ENCODE measurements around the gene ZFHX3.

Gene ZFHX3

DNA sequence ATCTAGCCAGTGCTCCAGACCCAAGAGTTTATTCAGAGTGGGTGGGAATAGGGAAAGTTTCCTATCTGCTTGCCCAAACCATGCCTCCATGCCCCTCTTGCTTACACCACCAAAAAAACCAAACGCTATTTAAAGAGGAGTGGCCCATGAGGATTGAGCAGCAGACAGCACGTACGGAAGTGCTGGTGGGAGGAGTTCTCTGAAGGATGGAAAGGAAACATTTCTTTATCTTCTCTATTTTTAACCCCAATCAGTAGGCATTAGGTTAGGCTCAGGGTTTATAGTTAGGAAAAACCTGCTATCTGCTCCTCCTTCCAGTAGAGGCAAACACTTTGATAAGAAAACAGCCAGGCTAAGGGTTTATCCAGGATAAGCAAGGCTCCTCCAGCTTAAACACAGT, 235.3 kb downstream of the ZFHX3 start:
- Histone ChIP-seq H3K36me3 (replicated peaks; ENCODE audit: low read depth, low read length) (no peaks in the 10 kb centered on the region), H3K4me3 (ENCODE audit: low read length) (no peak overlapping the region), H4K20me1 (ENCODE audit: insufficient read depth, low read length) (no peaks in the 10 kb centered on the region), H3K9ac (ENCODE audit: low read length) (no peak overlapping the region), H3K27me3 (ENCODE audit: low read depth, low read length) (no peaks in the 10 kb centered on the region), H3K4me1 (ENCODE audit: low read length) (0 out of 2 replicates have a peak, but pooled peaks cover 8% of the 10 kb centered on the region), H3K4me2 (ENCODE audit: low read length) (no peak overlapping the region), H3K79me2 (ENCODE audit: low read length) (no peaks in the 10 kb centered on the region), H2AFZ (ENCODE audit: low read depth, low read length) (no peak overlapping the region), H3K9me3 (ENCODE audit: insufficient read depth, low read length) (no peaks in the 10 kb centered on the region), H3K27ac (ENCODE audit: low read length) (no peak overlapping the region)
- TF ChIP-seq CTCF (IDR thresholded peaks at IDR 0.05; ENCODE audit: low read depth, low read length), result no peak
- TF ChIP-seq EZH2phosphoT487 (IDR thresholded peaks at IDR 0.05; ENCODE audit: low read depth), result no peak

DNA sequence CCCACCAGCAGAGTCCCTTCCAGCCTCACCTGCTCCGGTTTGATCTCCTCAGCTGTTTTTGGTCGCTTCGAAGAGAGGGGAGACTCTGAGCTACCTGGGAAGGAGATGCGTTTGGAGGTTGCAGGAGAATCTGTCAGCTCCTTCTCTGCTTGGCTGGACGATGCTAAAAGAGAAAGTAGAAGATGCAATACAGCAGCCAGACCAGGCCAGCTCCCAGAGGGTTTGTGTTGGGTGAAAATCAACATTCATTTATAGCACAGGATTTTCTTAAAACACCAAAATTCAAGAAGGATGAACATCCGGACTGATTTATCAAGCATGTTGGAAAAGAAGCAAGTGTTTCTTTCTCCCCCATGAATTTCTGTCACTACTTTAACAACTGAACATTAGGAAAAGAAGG, 236.1 kb downstream of the ZFHX3 start:
- Histone ChIP-seq H2AFZ (ENCODE audit: low read depth, low read length) (no peak overlapping the region), H3K27me3 (ENCODE audit: low read depth, low read length) (no peaks in the 10 kb centered on the region), H3K4me1 (ENCODE audit: low read length) (0 out of 2 replicates have a peak, but pooled peaks cover 8% of the 10 kb centered on the region), H3K4me2 (ENCODE audit: low read length) (no peak overlapping the region), H3K27ac (ENCODE audit: low read length) (no peak overlapping the region), H3K4me3 (ENCODE audit: low read length) (no peak overlapping the region), H3K9ac (ENCODE audit: low read length) (no peak overlapping the region), H3K79me2 (ENCODE audit: low read length) (no peaks in the 10 kb centered on the region), H4K20me1 (ENCODE audit: insufficient read depth, low read length) (no peaks in the 10 kb centered on the region), H3K36me3 (replicated peaks; ENCODE audit: low read depth, low read length) (no peaks in the 10 kb centered on the region), H3K9me3 (ENCODE audit: insufficient read depth, low read length) (no peaks in the 10 kb centered on the region)
- no peak for TF ChIP-seq CTCF (IDR thresholded peaks at IDR 0.05; ENCODE audit: low read depth, low read length)
- no peak for TF ChIP-seq EZH2phosphoT487 (IDR thresholded peaks at IDR 0.05; ENCODE audit: low read depth)

- Histone ChIP-seq H3K79me2 (ENCODE audit: low read length) (no peaks in the 10 kb centered on the region), H3K9me3 (ENCODE audit: insufficient read depth, low read length) (no peaks in the 10 kb centered on the region), H3K4me2 (ENCODE audit: low read length) (no peak overlapping the region), H3K27ac (ENCODE audit: low read length) (no peak overlapping the region), H3K9ac (ENCODE audit: low read length) (no peak overlapping the region), H3K4me3 (ENCODE audit: low read length) (no peak overlapping the region), H4K20me1 (ENCODE audit: insufficient read depth, low read length) (no peaks in the 10 kb centered on the region), H3K4me1 (ENCODE audit: low read length) (0 out of 2 replicates have a peak, but pooled peaks cover 8% of the 10 kb centered on the region), H3K36me3 (replicated peaks; ENCODE audit: low read depth, low read length) (no peaks in the 10 kb centered on the region), H3K27me3 (ENCODE audit: low read depth, low read length) (no peaks in the 10 kb centered on the region), H2AFZ (ENCODE audit: low read depth, low read length) (no peak overlapping the region)
- TF ChIP-seq CTCF (IDR thresholded peaks at IDR 0.05; ENCODE audit: low read depth, low read length) (no peak), EZH2phosphoT487 (IDR thresholded peaks at IDR 0.05; ENCODE audit: low read depth) (no peak)
These were observed 236.7 kb downstream of the ZFHX3 start for GRCh38 chr16:72811188-72811720.

GRCh38 chr16:72810480-72810879, 237.4 kb downstream of the ZFHX3 start:
- Histone ChIP-seq H3K9me3 (ENCODE audit: insufficient read depth, low read length) (no peaks in the 10 kb centered on the region), H3K4me3 (ENCODE audit: low read length) (no peak overlapping the region), H3K79me2 (ENCODE audit: low read length) (no peaks in the 10 kb centered on the region), H3K4me1 (ENCODE audit: low read length) (0 out of 2 replicates have a peak, but pooled peaks cover 6% of the 10 kb centered on the region), H3K9ac (ENCODE audit: low read length) (no peak overlapping the region), H3K36me3 (replicated peaks; ENCODE audit: low read depth, low read length) (no peaks in the 10 kb centered on the region), H4K20me1 (ENCODE audit: insufficient read depth, low read length) (no peaks in the 10 kb centered on the region), H2AFZ (ENCODE audit: low read depth, low read length) (no peak overlapping the region), H3K27ac (ENCODE audit: low read length) (no peak overlapping the region), H3K27me3 (ENCODE audit: low read depth, low read length) (no peaks in the 10 kb centered on the region), H3K4me2 (ENCODE audit: low read length) (no peak overlapping the region)
- TF ChIP-seq EZH2phosphoT487 (IDR thresholded peaks at IDR 0.05; ENCODE audit: low read depth) (no peak), CTCF (IDR thresholded peaks at IDR 0.05; ENCODE audit: low read depth, low read length) (no peak)
